HG03571 (cell line): ENCODE results near the gene GAL3ST2.
"Not testable (repeated sequence)": the region's sequence is repeated elsewhere in the genome, so short reads cannot be mapped to it uniquely, and the experiment has no call there.

Experiments used
- ATAC-seq: cut with Tn5 transposase; IDR thresholded peaks from one replicate; pipeline ENCODE4 v1.9.1; 2021; ENCODE audit not compliant: unreplicated experiment

The GAL3ST2 gene

DNA sequence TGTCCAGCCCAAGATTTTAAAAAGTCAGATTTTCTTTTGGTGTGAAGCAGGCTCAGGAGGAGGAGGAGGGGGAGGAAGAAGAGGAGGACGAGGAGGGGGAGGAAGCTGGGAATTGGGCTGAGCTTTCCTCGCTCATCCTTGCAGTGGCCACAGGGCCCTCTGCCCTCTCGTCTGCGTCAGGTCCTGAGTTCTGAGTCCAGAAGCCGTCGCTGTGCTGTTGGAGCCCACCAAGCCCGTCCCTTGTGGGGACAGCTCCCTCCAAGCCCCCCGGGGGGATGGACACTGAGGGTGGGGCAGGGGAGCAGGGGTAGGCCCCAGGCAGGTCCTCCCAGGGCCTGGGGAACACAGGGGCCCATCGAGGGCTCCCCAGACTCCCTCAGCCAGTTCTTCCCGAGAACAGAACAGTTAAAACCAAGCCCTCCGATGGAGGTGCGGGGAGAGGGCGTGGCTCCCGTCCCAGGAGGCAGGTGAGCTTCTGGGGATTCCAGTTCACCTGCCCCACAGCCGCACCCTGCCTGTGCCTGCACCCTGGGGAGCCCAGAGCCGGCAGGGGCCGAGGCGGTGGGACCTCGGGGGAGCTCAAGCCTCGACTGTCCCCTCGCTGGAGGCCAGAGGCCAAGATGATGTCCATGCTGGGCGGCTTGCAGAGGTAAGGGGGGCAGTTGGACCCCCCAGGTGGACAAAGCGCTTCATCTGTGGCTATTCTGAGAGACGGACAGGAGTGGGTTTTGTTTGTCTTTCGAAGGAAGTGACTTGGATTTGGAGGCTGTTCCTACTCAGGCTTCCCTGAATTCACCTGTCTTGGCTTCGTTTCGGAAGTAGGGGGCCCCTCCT, at the start of gene GAL3ST2:
TSS of gene GAL3ST2 (plus strand) at position 487 of the 834 bp plus-strand sequence. CDS start at position 621, 134 bp downstream.
- no peak for ATAC-seq

- no peak for ATAC-seq
Observed at GRCh38 chr2:241728000-241728399, 48.6 kb upstream of the GAL3ST2 start.

DNA sequence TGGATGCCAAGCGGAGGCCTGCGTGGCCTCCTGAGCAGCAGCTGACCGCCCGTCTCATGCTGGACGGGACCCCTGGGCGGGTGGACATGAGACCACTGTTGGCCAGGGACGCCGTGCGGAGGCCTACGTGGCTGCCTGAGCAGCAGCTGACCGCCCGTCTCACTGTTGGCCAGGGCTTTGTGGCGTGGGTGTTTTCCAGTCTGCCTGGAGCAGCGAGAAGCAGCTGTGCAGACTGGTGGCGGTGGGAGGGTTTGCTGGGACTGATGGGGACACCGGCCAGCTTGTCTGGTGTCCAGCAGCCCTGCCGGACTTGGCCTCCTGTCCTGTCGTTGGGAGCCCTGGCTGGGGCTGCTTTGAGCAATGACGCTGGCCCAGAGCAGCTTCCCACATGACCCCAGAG, 48.0 kb upstream of the GAL3ST2 start:
- ATAC-seq: no peak

- no peak for ATAC-seq
Observed at GRCh38 chr2:241729868-241730267, 46.8 kb upstream of the GAL3ST2 start.

- no peak for ATAC-seq
Observed at GRCh38 chr2:241730671-241731293, 45.8 kb upstream of the GAL3ST2 start.

GRCh38 chr2:241732513-241733186, 44.0 kb upstream of the GAL3ST2 start:
- ATAC-seq: not testable (repeated sequence)

DNA sequence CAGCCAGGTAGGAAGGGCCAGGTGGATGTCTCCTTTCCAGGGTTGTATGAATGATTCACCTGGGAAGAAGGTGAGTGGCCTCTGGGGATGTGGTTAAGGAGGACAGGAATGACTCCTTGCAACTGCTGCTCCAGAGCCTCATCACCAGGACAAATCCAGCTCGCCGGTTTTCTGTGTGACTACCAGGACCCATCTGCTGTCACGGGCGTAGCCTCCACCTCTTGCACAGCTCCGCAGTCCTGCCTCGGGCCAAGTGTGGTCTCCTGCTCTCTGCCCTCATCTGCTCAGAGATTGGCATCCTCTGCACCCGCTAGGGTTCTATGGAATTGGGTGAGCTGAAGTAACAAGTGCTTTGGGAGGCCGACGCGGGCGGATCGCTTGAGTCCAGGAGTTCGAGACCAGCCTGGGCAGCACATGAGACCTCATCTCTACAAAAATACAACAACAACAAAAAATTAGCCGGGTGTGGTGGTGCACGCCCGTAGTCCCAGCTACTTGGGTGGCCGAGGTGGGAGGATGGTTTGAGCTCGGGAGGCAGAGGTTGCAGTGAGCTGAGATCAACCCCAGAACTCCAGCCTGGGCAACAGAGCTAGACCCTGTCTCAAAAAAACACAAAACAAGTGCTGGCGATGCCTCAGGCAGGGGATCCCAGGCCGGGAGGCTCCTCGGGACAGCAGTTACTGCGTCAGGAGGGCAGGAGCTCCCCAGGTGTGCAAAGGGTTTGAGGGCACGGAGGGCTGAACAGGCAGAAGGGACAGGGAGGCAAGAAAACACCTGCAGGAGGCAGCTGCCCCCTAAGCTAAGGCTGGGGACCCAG, 43.0 kb upstream of the GAL3ST2 start:
- no peak for ATAC-seq

DNA sequence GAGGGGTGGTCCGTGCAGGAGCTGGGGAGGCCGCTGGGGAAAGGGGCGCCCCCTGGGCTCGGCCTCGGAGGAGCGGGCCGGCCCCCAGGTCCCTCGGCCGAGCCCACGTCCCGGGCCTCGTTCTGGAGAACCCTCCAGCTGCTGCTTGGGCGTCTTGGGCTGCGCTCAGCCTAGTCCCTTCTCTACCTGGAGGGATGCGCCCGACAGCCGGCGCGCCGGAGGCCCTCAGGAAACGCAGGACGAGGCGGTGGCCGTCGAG, 42.5 kb upstream of the GAL3ST2 start:
- peak; percentile 22 for ATAC-seq

DNA sequence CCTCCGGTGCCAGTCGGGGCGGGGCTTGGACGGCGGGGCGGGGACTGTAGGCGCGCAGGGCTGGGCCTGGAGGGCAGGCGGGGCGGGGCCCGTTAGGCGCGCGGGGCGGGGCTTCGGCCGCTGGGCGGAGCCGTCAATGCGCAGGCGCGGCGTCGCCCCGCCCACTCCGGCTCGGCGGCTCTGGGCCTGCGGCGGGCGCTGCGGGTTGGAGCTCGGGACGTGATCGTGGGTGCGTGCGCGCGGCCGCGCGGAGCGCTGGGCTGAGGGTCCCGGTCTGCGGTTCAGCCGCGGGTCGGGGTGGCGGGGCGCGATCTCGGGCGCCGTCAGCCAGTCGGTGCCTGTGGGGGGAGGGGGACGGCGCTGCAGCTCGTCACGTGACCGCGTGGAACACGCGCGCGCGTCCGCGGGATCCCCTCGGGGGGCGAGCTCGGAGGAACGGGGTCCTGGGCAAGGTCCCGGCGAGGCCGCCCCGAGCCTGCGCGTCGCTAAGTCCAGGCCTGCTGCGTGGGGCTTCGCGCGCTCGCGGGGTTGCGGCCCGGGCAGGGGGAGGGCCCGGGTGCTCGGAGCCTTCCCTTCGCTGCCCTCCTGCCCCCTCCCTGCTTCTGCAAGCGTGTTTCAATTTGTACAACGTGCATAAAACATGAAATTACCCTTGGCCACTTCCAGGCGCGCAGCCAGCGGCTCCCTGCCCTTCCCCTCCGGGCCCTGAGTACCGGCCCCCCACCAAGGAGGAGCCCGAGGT, 42.0 kb upstream of the GAL3ST2 start, which contains the start of gene D2HGDH:
TSS of gene D2HGDH (plus strand) at position 164 of the 742 bp plus-strand sequence. CDS start 595 bp downstream, outside the sequence.
- ATAC-seq: peak; percentile 80

- no peak for ATAC-seq
Observed at GRCh38 chr2:241736111-241736510, 40.5 kb upstream of the GAL3ST2 start.

DNA sequence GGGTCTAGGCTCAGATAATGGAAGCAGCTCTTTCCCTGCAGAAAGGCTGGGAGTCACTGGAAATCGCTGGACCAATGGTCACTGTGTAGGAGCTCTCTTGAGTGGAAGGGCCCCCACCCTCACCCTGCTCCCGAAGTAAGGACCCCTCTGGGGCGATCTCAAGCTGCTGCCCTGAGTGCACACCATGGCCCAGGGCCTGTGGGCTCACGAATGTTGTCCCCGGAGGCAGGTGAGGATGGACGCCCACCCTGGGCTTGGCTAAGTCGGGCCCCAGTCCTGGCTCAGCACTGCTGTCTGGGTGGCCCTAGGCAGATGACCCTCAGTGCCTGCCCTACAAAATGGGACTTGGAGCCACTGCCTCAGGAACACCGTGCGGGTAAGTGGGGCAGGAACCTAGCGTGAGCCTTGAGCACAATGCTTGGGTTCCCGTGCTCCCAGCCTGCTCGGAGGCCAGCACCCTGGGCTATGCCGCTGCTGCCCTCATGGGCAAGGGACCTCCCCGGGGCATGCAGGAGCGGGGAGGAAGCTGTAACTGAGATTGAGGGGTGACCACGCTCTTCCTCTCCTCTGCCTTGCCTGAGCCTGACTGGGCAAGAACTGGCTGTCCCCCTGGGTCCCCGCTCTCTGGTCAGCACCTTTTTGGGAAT, 38.5 kb upstream of the GAL3ST2 start:
- ATAC-seq: no peak

GRCh38 chr2:241739177-241739576, 37.4 kb upstream of the GAL3ST2 start:
- no peak for ATAC-seq

- no peak for ATAC-seq
Observed at GRCh38 chr2:241739651-241740050, 37.0 kb upstream of the GAL3ST2 start.

- ATAC-seq: no peak
Observed at GRCh38 chr2:241741016-241741415, 35.6 kb upstream of the GAL3ST2 start.

DNA sequence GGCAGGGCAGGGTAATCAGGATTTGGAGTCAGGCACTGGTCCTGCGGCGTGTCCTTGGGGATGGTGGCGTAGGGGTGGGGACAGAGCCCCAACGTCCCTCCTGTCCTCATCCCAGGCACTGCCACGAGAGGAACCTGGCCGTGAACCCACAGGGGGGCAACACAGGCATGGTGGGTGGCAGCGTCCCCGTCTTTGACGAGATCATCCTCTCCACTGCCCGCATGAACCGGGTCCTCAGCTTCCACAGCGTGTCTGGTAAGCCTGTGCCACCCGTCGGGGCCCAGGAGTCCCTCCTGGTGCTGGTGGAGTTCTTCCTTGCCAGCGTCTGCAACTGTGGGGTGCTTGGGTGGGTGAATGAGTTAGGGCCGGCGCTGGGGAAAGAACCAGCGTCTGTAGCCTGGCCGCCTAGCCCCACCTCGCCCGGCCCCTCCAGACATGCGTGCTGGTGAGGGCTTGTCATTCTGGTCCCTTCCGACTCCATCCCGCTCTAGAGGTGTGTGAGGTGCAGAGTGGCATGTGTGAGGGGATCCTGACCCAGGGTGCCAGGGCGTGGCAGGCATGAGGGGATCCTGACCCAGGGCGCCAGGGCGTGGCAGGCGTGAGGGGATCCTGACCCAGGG, 34.2 kb upstream of the GAL3ST2 start:
- ATAC-seq: no peak

- ATAC-seq: not testable (repeated sequence)
Observed at GRCh38 chr2:241743008-241743407, 33.6 kb upstream of the GAL3ST2 start.

DNA sequence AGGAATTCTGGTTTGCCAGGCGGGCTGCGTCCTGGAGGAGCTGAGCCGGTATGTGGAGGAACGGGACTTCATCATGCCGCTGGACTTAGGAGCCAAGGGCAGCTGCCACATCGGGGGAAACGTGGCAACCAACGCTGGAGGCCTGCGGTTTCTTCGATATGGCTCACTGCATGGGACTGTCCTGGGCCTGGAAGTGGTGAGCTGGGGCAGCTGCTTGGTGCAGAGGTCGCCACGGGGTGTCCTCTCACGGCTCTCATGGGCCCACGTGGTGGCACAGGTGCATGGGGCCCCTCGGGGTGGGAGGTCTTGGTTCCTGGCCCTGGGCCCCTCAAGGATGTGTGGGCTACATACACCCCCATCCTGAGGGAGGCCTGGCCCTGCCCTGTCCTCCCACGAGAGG, 33.0 kb upstream of the GAL3ST2 start:
- ATAC-seq: no peak

- ATAC-seq: no peak
Observed at GRCh38 chr2:241744028-241744754, 32.4 kb upstream of the GAL3ST2 start.

DNA sequence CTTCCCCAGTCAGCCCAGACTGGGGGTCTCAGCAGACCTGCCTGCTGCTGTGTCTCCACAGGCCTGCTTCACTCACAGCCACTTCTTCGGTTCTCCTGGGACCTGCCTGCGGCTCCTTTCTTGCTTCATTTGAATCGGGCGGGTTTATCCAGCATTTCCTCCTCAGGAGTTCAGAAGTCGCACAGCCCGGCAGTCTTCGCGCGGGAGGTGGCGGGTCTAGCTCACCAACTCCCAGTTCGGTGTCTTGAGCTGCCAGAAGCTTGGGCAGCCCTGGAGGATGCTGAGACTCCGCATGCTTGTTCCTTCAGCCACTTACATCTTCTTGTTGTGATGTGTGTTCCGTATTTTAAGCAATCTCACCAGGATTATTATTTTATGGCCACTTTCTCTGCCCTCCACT, 31.3 kb upstream of the GAL3ST2 start:
- ATAC-seq: no peak
